Measurements from ENCODE around the gene EAPP.
"Not testable (repeated sequence)": the region's sequence is repeated elsewhere in the genome, so short reads cannot be mapped to it uniquely, and the experiment has no call there.

- not testable (repeated sequence) for TF ChIP-seq CTCF, POLR2A, EP300, POLR2AphosphoS5 (IDR thresholded peaks at IDR 0.05)
These were observed 9.9 kb upstream of the EAPP start for GRCh38 chr14:34549276-34549966.

Measured in stomach (tissue), 4 donors.